ENCODE data around the gene MACROD1.

DNA sequence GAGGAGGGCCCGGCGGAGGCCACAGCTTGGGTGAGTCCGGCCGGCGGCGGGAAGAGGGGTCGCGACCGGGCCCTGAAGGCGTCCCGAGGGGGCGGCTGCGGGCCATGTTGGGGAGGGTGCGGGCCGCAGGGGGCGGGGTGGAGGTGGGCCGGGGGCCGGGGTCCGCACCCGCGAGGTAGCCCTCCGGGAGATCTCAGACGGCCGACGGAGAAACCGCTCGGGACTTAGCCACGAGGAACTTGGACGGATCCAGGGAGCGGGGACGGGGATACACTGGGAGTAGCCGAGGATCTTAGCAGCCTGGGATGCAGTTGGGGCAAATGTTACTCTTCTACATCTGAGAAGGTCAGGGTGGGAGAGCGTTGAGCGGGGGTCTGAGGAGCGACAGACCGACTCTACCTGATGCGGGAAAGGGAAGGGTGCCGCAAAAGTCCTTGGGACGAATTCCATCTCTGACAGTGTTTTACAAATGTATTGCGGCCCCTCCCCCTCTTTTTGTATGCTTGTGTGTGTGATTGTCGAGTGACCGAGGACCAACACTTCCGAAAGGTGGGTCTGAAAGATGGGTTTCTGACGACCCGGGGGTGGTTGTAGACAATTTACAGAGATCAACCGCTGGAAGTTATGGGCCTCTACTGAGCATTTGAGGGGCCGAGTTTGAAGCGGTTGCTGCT lies 20.7 kb upstream of the MACROD1 start:
- TF ChIP-seq, protein P1, sequence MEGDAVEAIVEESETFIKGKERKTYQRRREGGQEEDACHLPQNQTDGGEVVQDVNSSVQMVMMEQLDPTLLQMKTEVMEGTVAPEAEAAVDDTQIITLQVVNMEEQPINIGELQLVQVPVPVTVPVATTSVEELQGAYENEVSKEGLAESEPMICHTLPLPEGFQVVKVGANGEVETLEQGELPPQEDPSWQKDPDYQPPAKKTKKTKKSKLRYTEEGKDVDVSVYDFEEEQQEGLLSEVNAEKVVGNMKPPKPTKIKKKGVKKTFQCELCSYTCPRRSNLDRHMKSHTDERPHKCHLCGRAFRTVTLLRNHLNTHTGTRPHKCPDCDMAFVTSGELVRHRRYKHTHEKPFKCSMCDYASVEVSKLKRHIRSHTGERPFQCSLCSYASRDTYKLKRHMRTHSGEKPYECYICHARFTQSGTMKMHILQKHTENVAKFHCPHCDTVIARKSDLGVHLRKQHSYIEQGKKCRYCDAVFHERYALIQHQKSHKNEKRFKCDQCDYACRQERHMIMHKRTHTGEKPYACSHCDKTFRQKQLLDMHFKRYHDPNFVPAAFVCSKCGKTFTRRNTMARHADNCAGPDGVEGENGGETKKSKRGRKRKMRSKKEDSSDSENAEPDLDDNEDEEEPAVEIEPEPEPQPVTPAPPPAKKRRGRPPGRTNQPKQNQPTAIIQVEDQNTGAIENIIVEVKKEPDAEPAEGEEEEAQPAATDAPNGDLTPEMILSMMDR (optimal IDR thresholded peaks at IDR 0.05 in 1 of 3, IDR thresholded peaks at IDR 0.05 in 1 of 3, conservative IDR thresholded peaks at IDR 0.05 in 1 of 3; ENCODE audit: extremely low read depth in 1 of 3, insufficient read depth in 2 of 3, low read length in 3 of 3) = no peak
- TF ChIP-seq EZH2 (IDR thresholded peaks at IDR 0.05; ENCODE audit: low read length) = no peak

Measured in keratinocyte (primary cell).